ENCODE measurements around the gene PPARD. TPM values are rescaled to one million over a fixed set of nuclear protein-coding genes. Genes with fewer than 3 reads are reported as not detected.

The PPARD gene
- polyA plus RNA-seq, 2 of the 4 experiments (the other 2 are of a cell fraction), result 3.8 to 5.9 TPM

DNA sequence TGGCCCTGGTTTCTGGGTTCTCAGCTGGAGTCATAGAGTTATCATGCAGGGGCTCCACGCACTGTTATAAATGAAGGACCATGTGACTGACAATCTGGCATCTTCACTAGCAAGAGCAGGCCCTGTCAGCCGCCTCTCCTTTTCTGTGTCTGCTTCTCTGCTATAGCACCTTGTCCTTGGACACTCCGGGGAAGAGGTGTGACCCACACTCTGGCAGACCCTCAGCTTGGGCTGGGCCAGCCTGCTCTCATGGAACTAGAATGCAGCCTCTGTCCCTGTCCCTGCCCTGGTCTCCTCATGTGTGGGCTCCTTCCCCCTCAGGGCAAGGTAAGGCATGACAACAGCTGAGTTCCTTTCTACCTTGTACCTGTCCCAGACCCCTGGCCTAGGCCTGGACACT, 98.8 kb downstream of the PPARD start:
- POLR2A ChIA-PET, result no interaction called here
- no peak overlapping the region for H3K27ac ChIP-seq
- 66% methylated on average over 3 of the region's 3 CpGs for WGBS (ENCODE audit: missing lambda C conversion rate)
- no peak overlapping the region for H3K4me2 ChIP-seq
- no peak for ATAC-seq
- H3K4me3 ChIP-seq, result no peak overlapping the region
- DNase-seq (ENCODE audit: low read depth in 1 of 2, low spot score in 1 of 2), result no peak
- H3K4me1 ChIP-seq, result no peaks in the 10 kb centered on the region
- FAIRE-seq, result no peak
- TF ChIP-seq TFCP2L1 (CRISPR knock-in tag; IDR thresholded peaks at IDR 0.05) (no peak), NPAS2 (CRISPR knock-in tag; IDR thresholded peaks at IDR 0.05; ENCODE audit: borderline replicate concordance) (no peak), RAD21 (conservative IDR thresholded peaks at IDR 0.05 in 1 of 2, IDR thresholded peaks at IDR 0.05 in 1 of 2) (no peak), SREBF2 (IDR thresholded peaks at IDR 0.05) (no peak), ZFP36 (IDR thresholded peaks at IDR 0.05; ENCODE audit: borderline replicate concordance, partially characterized antibody) (no peak), MAZ (IDR thresholded peaks at IDR 0.05; ENCODE audit: borderline replicate concordance, low read depth, low read length) (no peak), GATA3 (IDR thresholded peaks at IDR 0.05; ENCODE audit: borderline replicate concordance) (no peak), CHD4 (IDR thresholded peaks at IDR 0.05; ENCODE audit: borderline replicate concordance) (no peak), HOXA7 (CRISPR knock-in tag; IDR thresholded peaks at IDR 0.05) (no peak)
- TF ChIP-seq, protein P1, sequence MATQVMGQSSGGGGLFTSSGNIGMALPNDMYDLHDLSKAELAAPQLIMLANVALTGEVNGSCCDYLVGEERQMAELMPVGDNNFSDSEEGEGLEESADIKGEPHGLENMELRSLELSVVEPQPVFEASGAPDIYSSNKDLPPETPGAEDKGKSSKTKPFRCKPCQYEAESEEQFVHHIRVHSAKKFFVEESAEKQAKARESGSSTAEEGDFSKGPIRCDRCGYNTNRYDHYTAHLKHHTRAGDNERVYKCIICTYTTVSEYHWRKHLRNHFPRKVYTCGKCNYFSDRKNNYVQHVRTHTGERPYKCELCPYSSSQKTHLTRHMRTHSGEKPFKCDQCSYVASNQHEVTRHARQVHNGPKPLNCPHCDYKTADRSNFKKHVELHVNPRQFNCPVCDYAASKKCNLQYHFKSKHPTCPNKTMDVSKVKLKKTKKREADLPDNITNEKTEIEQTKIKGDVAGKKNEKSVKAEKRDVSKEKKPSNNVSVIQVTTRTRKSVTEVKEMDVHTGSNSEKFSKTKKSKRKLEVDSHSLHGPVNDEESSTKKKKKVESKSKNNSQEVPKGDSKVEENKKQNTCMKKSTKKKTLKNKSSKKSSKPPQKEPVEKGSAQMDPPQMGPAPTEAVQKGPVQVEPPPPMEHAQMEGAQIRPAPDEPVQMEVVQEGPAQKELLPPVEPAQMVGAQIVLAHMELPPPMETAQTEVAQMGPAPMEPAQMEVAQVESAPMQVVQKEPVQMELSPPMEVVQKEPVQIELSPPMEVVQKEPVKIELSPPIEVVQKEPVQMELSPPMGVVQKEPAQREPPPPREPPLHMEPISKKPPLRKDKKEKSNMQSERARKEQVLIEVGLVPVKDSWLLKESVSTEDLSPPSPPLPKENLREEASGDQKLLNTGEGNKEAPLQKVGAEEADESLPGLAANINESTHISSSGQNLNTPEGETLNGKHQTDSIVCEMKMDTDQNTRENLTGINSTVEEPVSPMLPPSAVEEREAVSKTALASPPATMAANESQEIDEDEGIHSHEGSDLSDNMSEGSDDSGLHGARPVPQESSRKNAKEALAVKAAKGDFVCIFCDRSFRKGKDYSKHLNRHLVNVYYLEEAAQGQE (IDR thresholded peaks at IDR 0.05), result no peak
- TF ChIP-seq, protein P2, sequence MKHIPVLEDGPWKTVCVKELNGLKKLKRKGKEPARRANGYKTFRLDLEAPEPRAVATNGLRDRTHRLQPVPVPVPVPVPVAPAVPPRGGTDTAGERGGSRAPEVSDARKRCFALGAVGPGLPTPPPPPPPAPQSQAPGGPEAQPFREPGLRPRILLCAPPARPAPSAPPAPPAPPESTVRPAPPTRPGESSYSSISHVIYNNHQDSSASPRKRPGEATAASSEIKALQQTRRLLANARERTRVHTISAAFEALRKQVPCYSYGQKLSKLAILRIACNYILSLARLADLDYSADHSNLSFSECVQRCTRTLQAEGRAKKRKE (CRISPR knock-in tag; IDR thresholded peaks at IDR 0.05; ENCODE audit: low read depth), result no peak
- TF ChIP-seq, protein P3, sequence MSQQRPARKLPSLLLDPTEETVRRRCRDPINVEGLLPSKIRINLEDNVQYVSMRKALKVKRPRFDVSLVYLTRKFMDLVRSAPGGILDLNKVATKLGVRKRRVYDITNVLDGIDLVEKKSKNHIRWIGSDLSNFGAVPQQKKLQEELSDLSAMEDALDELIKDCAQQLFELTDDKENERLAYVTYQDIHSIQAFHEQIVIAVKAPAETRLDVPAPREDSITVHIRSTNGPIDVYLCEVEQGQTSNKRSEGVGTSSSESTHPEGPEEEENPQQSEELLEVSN (IDR thresholded peaks at IDR 0.05; ENCODE audit: borderline replicate concordance, low read depth), result no peak
- TF ChIP-seq, protein P4, sequence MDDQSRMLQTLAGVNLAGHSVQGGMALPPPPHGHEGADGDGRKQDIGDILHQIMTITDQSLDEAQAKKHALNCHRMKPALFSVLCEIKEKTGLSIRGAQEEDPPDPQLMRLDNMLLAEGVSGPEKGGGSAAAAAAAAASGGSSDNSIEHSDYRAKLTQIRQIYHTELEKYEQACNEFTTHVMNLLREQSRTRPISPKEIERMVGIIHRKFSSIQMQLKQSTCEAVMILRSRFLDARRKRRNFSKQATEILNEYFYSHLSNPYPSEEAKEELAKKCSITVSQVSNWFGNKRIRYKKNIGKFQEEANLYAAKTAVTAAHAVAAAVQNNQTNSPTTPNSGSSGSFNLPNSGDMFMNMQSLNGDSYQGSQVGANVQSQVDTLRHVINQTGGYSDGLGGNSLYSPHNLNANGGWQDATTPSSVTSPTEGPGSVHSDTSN (IDR thresholded peaks at IDR 0.05), result no peak
- TF ChIP-seq, protein P5, sequence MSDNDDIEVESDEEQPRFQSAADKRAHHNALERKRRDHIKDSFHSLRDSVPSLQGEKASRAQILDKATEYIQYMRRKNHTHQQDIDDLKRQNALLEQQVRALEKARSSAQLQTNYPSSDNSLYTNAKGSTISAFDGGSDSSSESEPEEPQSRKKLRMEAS (IDR thresholded peaks at IDR 0.05), result no peak
- TF ChIP-seq, protein P6, sequence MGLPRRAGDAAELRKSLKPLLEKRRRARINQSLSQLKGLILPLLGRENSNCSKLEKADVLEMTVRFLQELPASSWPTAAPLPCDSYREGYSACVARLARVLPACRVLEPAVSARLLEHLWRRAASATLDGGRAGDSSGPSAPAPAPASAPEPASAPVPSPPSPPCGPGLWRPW (IDR thresholded peaks at IDR 0.05), result no peak
- CTCF ChIA-PET, result interaction anchor here (1.1 to 1.7 kb wide), 3 partner anchors 8 to 14 kb away, joined by 3 to 4 read pairs (median 4); no protein-coding TSS in a partner anchor
- no peaks in the 10 kb centered on the region for H3K9me3 ChIP-seq

DNA sequence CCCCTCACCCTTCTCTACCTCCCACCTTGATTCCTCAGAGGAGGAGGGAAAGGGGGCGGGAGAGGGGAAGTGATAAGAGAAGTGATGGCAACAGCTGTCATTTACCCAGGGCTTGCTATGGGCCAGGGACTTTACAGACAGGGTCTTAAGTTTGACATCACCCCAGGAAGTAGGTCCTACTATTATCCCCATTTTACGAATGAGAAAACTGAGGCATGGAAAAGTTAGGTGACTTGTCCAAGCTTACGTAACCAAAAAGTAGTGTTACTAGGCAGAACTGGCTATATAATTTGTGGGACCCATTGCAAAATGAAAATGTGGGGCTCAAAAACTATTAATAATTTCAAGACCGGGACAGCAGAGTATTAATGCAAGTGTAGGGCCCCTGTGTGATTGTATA, 99.3 kb downstream of the PPARD start:
- Histone ChIP-seq H3K4me3 (no peak overlapping the region), H3K9me3 (no peaks in the 10 kb centered on the region), H3K4me1 (no peaks in the 10 kb centered on the region), H3K4me2 (no peak overlapping the region), H3K27ac (no peak overlapping the region)
- FAIRE-seq, result no peak
- ChIA-PET POLR2A (no interaction called here), CTCF (interaction anchor here (0.8 to 1.7 kb wide), 4 partner anchors 9 to 100 kb away, joined by 3 to 4 read pairs (median 4); no protein-coding TSS in a partner anchor)
- ATAC-seq, result no peak
- DNase-seq (ENCODE audit: low read depth in 1 of 2, low spot score in 1 of 2), result no peak
- TF ChIP-seq HOXA7 (CRISPR knock-in tag; IDR thresholded peaks at IDR 0.05) (no peak), EHMT2 (IDR thresholded peaks at IDR 0.05; ENCODE audit: low read depth) (no peak), FOXS1 (CRISPR knock-in tag; IDR thresholded peaks at IDR 0.05) (no peak), NFE2L2 (conservative IDR thresholded peaks at IDR 0.05; ENCODE audit: low read length) (no peak), MAFK (IDR thresholded peaks at IDR 0.05; ENCODE audit: partially characterized antibody) (no peak), HEYL (CRISPR knock-in tag; IDR thresholded peaks at IDR 0.05) (no peak), MYC (IDR thresholded peaks at IDR 0.05; ENCODE audit: borderline replicate concordance, low read length) (no peak), RNF2 (IDR thresholded peaks at IDR 0.05; ENCODE audit: borderline replicate concordance, low read depth) (no peak), ZSCAN20 (CRISPR knock-in tag; IDR thresholded peaks at IDR 0.05) (no peak)
- TF ChIP-seq, protein P7, sequence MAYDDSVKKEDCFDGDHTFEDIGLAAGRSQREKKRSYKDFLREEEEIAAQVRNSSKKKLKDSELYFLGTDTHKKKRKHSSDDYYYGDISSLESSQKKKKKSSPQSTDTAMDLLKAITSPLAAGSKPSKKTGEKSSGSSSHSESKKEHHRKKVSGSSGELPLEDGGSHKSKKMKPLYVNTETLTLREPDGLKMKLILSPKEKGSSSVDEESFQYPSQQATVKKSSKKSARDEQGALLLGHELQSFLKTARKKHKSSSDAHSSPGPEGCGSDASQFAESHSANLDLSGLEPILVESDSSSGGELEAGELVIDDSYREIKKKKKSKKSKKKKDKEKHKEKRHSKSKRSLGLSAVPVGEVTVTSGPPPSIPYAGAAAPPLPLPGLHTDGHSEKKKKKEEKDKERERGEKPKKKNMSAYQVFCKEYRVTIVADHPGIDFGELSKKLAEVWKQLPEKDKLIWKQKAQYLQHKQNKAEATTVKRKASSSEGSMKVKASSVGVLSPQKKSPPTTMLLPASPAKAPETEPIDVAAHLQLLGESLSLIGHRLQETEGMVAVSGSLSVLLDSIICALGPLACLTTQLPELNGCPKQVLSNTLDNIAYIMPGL (CRISPR knock-in tag; IDR thresholded peaks at IDR 0.05; ENCODE audit: borderline replicate concordance), result no peak
- TF ChIP-seq, protein P6 (IDR thresholded peaks at IDR 0.05), result no peak
- 84% methylated on average over 4 of the region's 4 CpGs for WGBS (ENCODE audit: missing lambda C conversion rate)
